Measurements from ENCODE around the gene RUVBL2. TPM values are rescaled to one million over a fixed set of nuclear protein-coding genes. Genes with fewer than 3 reads are reported as not detected.
"Not testable (repeated sequence)": the region's sequence is repeated elsewhere in the genome, so short reads cannot be mapped to it uniquely, and the experiment has no call there.

The RUVBL2 gene
- polyA plus RNA-seq, 3 donors = 44.6 to 65.0 (median 50.0) TPM

GRCh38 chr19:49004964-49005614 lies 11.4 kb downstream of the RUVBL2 start:
- H3K27ac ChIP-seq (ENCODE audit: low read depth, low read length) = no peak overlapping the region
- WGBS, 3 donors = 89 to 96% (median 94%) methylated on average over 7 of the region's 7 CpGs

GRCh38 chr19:49006905-49007304 lies 13.2 kb downstream of the RUVBL2 start:
- H3K27ac ChIP-seq (ENCODE audit: low read depth, low read length) = no peak overlapping the region
- WGBS, 3 donors = 94 to 97% (median 97%) methylated on average over 22 of the region's 22 CpGs

GRCh38 chr19:49009828-49010227 lies 16.1 kb downstream of the RUVBL2 start:
- no peak overlapping the region for H3K27ac ChIP-seq (ENCODE audit: low read depth, low read length)
- WGBS, 3 donors = 93 to 97% (median 97%) methylated on average over 18 of the region's 18 CpGs

GRCh38 chr19:49010453-49010852 lies 16.8 kb downstream of the RUVBL2 start:
- 91 to 96% (median 91%) methylated on average over 15 to 18 of the region's 18 CpGs for WGBS, 3 donors
- H3K27ac ChIP-seq (ENCODE audit: low read depth, low read length) = no peak overlapping the region

DNA sequence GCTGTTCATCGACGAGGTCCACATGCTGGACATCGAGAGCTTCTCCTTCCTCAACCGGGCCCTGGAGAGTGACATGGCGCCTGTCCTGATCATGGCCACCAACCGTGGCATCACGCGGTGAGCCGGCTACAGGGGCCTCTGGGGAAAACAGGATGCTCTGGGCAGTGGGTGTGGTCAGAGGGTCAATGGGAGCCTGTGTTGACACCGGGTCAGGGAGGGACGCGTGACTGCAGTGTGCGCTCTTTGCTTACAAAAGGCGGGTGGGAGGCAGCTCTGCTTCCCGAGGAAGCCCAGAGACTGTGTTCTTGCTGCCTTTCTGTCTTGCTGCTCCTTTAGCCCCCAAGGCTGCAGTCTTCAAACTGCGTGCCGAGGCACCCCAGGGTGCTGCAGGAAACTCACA lies 17.5 kb downstream of the RUVBL2 start:
- 86 to 94% (median 89%) methylated on average over 17 of the region's 17 CpGs for WGBS, 3 donors
- H3K27ac ChIP-seq (ENCODE audit: low read depth, low read length) = no peak overlapping the region

- no peak overlapping the region for H3K27ac ChIP-seq (ENCODE audit: low read depth, low read length)
- 88 to 94% (median 91%) methylated on average over 27 to 32 of the region's 32 CpGs for WGBS, 3 donors
Measured at GRCh38 chr19:49014123-49014869, 20.6 kb downstream of the RUVBL2 start.

GRCh38 chr19:49014870-49015255 lies 21.2 kb downstream of the RUVBL2 start:
- no peak overlapping the region for H3K27ac ChIP-seq (ENCODE audit: low read depth, low read length)
- WGBS, 3 donors = 90 to 92% (median 92%) methylated on average over 18 of the region's 18 CpGs

- no peak overlapping the region for H3K27ac ChIP-seq (ENCODE audit: low read depth, low read length)
- 93 to 96% (median 94%) methylated on average over 21 to 26 of the region's 29 CpGs for WGBS, 3 donors
Measured at GRCh38 chr19:49016067-49016839, 22.6 kb downstream of the RUVBL2 start.

DNA sequence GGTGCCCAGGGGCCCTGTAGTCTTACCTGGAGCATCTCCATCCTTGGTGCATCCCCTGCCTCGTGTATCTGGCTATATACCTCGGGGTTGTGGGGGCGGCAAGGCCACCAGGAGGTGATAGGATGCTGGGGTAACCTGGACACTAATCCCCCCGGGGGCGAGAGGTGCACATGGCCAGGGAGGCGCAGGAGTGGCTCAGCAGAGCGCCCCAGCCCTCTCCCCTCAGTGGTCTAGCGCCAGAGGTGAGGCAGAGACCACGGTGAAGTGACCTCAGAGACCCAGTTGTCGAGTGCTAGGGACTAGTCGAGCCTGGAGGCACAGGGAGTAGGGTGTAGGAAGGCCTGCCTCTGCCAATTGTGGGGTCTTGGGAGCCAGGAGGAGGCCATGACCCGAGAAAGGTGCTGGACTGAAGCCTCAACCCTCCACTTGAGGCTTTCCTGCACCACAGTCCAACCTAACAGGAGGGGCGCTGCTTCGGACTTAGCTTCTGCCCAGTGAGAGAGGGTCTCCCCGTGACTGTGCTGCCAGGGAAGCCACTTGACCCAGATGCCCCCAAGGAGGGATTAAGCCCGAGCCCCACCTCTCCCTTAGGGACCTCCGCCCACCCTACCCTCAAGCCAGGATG lies 23.5 kb downstream of the RUVBL2 start, which contains the start of gene LHB:
Gene LHB, minus strand, starts transcription at position 51 of the 625 bp plus-strand sequence. Its CDS starts 10 bp downstream, at position 41.
- no peak within 1 kb of the TSS for H3K27ac ChIP-seq (ENCODE audit: low read depth, low read length)
- 70 to 74% (median 73%) methylated on average over 16 to 17 of the region's 17 CpGs for WGBS, 3 donors

DNA sequence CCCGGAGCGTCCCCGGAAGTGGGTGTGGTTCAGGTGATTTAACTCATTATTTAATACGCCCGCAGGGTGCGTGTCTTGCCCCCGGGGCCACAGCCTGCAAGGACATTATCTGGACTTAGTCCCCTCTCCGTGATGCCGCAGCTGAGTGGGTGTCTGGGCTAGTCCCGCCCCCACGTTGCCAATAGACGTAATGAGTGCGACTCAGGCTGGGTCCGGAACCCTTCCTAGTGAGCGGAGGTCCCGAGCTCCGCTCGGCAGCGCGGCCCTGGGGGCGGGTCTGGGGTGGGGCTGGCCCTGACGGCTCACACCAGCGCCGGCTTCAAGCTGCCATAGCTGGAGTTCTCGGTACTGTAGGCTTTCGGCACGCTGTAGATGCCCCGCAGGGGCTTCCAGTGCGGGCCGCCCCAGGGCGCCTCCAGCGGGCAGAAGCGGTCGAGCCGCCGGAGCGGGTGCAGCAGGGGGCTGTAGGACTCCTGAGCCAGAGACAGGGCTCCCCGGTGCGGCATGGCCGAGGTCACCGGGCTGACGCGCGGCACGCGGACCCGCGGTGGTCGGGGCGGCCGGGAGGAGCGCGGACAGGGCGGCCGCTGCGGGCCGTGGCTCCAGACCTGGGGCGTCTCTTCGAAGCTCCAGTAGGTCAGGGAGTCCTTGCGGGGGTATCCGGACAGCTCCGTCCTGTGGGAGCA lies 24.1 kb downstream of the RUVBL2 start:
- H3K27ac ChIP-seq (ENCODE audit: low read depth, low read length) = no peak overlapping the region
- WGBS, 3 donors = 1% methylated on average over 46 to 62 of the region's 62 CpGs

- not testable (repeated sequence) for H3K27ac ChIP-seq (ENCODE audit: low read depth, low read length)
- 1 to 9% (median 3%) methylated on average over 43 to 50 of the region's 50 CpGs for WGBS, 3 donors
Measured at GRCh38 chr19:49018388-49019241, 24.9 kb downstream of the RUVBL2 start.

GRCh38 chr19:49019242-49019932 lies 25.7 kb downstream of the RUVBL2 start:
- WGBS, 3 donors = 10 to 16% (median 15%) methylated on average over 41 of the region's 41 CpGs
- no peak overlapping the region for H3K27ac ChIP-seq (ENCODE audit: low read depth, low read length)

- 33 to 77% (median 62%) methylated on average over 11 of the region's 11 CpGs for WGBS, 3 donors
- H3K27ac ChIP-seq (ENCODE audit: low read depth, low read length) = no peak overlapping the region
Measured at GRCh38 chr19:49020342-49020741, 26.7 kb downstream of the RUVBL2 start.

DNA sequence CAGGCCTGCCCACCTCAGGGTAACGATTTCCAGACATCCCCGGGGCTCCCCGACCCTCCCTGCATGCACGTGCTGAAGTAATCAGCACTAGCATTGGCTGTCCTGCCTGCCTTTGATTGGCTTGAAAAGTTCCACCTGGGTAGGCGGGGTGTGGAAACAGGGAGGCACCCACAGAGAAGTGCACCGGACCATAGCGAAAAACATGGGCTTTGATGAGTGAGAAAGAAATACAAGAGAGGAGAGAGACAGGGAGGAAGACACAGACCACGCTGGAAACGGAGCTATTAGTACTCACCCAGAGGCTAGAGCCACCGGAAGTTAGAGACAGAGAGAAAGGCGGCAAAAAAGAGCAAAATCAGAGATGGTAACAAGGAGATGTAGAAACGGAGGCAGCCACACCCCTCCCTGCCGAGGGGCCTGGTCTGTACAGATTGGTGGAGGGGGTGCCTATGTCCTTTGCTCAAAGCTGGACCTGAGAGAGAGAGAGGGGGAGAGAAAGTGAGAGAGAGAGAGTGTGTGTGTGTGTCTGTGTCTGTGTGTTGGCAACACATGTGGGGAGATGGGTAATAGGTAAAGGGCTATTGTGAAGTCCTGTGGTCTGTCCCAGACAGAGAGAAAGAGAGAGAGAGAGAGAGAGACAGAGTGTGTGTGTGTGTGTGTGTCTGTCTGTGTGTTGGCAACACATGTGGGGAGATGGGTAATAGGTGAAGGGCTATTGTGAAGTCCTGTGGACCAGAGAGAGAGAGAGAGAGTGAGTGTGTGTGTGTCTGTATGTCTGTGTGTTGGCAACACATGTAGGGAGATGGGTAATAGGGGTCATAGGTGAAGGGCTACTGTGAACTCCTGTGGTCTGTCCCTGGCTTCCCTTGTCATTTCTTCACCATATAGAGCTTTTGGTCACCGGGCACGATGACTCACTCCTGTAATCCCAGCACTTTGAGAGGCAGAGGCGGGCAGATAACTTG lies 27.5 kb downstream of the RUVBL2 start:
- 36 to 53% (median 40%) methylated on average over 16 of the region's 16 CpGs for WGBS, 3 donors

DNA sequence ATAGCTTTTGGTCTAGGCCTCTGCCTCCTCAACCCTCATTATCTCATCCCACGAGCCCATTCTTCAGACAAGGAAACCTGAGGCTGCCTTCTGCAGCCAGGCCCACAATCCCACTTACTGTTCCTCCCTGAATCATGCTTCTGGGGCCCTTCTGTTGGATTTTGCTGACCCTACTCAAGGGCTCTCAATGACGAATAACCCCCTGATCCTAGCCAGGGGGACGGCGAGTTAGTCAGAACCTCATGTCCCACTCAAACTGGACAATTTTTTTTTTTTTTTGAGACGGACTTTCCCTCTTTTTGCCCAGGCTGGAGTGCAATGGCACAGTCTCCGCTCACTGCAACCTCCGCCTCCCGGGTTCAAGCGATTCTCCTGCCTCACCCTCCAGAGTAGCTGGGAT lies 28.4 kb downstream of the RUVBL2 start:
- WGBS, 3 donors = 89 to 94% (median 91%) methylated on average over 9 of the region's 9 CpGs
- H3K27ac ChIP-seq (ENCODE audit: low read depth, low read length) = no peak overlapping the region

More for the DNA sequence above, 27.5 kb downstream of the RUVBL2 start:
- H3K27ac ChIP-seq (ENCODE audit: low read depth, low read length) = no peak overlapping the region

- 45 to 70% (median 66%) methylated on average over 9 to 13 of the region's 15 CpGs for WGBS, 3 donors
- H3K27ac ChIP-seq (ENCODE audit: low read depth, low read length) = not testable (repeated sequence)
Measured at GRCh38 chr19:49024233-49024632, 30.5 kb downstream of the RUVBL2 start, which contains the start of gene CGB3. Gene CGB3, minus strand, starts transcription at chr19:49024333. Its CDS starts 362 bp downstream, at chr19:49023971.
